Rectal smooth muscle tissue (tissue), 1 donor: ENCODE data around the gene ADAT1.

Experiments
- H3K27ac ChIP-seq: one replicate; pipeline ENCODE4 v1.7.0; 2013; ENCODE audit warnings: low read depth, low read length, inconsistent platforms
- H3K27me3 ChIP-seq: one replicate; pipeline ENCODE4 v1.7.0; 2013; ENCODE audit warnings: low read length; ENCODE audit not compliant: control insufficient read depth, insufficient read depth
- H3K36me3 ChIP-seq: one replicate; pipeline ENCODE4 v1.7.0; 2013; ENCODE audit warnings: low read length; ENCODE audit not compliant: control insufficient read depth, insufficient read depth
- H3K4me1 ChIP-seq: one replicate; pipeline ENCODE4 v1.7.0; 2013; ENCODE audit warnings: low read length; ENCODE audit not compliant: control insufficient read depth, insufficient read depth
- H3K4me3 ChIP-seq: one replicate; pipeline ENCODE4 v1.7.0; 2013; ENCODE audit warnings: low read length
- H3K9ac ChIP-seq: one replicate; pipeline ENCODE4 v1.7.0; 2013; ENCODE audit warnings: low read length

ADAT1 gene, protein sequence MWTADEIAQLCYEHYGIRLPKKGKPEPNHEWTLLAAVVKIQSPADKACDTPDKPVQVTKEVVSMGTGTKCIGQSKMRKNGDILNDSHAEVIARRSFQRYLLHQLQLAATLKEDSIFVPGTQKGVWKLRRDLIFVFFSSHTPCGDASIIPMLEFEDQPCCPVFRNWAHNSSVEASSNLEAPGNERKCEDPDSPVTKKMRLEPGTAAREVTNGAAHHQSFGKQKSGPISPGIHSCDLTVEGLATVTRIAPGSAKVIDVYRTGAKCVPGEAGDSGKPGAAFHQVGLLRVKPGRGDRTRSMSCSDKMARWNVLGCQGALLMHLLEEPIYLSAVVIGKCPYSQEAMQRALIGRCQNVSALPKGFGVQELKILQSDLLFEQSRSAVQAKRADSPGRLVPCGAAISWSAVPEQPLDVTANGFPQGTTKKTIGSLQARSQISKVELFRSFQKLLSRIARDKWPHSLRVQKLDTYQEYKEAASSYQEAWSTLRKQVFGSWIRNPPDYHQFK

DNA sequence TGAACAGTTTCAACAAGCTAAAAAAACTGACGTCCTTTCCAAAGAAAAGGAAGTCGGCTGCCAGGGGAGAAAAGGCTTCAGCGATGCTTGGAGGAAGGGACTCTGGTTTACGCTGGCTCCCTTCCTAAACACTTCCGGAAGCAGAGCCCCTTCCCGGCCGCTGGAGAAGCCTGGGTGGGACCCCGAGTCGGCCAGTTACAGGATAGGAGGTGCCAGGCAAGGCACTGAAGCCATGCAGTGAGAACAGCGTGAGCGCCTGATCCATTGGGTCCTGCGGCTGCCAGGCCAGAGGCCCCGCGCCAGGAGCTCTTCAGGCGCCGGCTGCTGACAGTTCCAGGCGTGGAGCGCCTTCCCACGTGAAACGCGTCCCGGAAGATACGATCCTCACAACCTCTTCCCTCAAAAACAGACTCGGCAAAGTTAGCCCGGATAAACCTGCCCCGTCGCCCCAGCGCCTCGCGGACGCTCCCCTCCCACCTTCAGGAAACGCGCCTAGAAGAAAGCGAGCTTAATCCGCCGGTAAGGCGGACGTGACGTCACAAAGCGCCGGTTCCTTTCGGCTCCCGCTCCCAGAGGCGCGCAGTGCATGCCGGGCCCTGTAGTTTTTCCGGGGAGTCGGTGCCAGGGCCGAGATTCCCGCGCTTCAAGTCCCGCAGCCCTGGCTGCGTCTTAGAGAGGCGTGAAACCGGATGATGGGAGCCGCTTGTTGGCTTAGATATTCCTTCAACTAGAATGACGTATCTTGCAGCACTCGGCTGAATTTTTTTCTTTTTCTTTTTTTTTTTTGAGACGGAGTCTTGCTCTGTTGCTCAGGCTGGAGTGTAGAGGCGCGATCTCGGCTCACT is at the start of gene ADAT1:
ADAT1 (minus strand) TSS at position 521 of the 845 bp plus-strand sequence. CDS start 2,482 bp downstream, outside the sequence.
- no peaks in the 10 kb centered on the region for H3K27me3 ChIP-seq
- H3K9ac ChIP-seq = peak within 1 kb of the TSS; percentile 90
- H3K27ac ChIP-seq = peak within 1 kb of the TSS; percentile 87
- peaks cover 11% of the 10 kb centered on the region for H3K4me1 ChIP-seq
- peak within 1 kb of the TSS; percentile 89 for H3K4me3 ChIP-seq
- H3K36me3 ChIP-seq = peaks cover 24% of the 10 kb centered on the region

DNA sequence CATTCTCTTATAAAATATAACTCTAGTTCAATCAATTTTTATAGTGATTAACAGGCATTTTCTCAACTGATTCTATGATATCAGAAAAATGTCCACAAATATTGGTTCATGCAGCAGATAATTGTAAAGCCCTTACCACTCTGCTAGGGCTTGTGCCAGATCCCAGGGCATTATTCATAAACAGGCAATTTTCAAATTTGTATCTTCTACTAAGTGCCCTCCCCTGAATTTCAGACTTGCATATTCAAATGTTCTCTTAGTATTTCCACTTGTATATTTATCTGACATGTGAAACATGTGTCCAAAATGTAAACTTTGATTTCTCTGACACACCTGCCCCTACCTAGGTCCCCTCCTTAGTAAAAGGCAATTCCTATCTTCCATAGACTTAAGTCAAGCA is 44.4 kb upstream of the ADAT1 start:
- H3K4me3 ChIP-seq = no peak overlapping the region
- H3K9ac ChIP-seq = no peak overlapping the region
- no peak overlapping the region for H3K27ac ChIP-seq
- no peaks in the 10 kb centered on the region for H3K4me1 ChIP-seq
- no peaks in the 10 kb centered on the region for H3K36me3 ChIP-seq
- H3K27me3 ChIP-seq = no peaks in the 10 kb centered on the region

DNA sequence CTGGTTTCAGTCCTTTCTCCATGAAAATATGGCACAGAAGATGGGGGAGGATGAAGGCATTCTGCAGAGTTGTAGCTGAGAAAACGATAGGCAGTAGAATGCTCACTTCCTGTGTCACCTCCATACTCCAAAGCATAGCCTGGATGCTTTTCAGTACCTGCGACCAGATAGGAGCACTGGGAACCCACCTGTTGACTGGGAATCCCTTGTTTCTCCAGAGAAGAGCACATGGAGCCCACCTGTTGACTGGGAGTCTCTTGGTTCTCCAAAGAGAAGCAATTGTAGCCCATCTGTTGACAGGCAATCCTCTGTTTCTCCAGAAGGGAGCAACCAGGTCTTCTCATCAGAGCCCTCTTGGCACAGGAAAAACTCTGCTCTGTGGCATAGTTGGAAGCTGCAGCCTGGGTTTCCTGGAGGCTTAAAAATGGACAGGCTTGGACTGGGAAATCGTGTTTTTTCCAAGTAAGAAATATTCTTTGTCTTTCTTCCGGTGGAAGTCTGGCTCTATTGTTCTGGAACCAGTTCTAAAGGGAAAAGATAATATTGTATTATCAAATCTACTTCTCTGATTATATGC is 37.7 kb upstream of the ADAT1 start:
- H3K9ac ChIP-seq = no peak overlapping the region
- no peak overlapping the region for H3K4me3 ChIP-seq
- no peaks in the 10 kb centered on the region for H3K27me3 ChIP-seq
- no peak overlapping the region for H3K27ac ChIP-seq
- no peaks in the 10 kb centered on the region for H3K4me1 ChIP-seq
- peaks cover 14% of the 10 kb centered on the region for H3K36me3 ChIP-seq

DNA sequence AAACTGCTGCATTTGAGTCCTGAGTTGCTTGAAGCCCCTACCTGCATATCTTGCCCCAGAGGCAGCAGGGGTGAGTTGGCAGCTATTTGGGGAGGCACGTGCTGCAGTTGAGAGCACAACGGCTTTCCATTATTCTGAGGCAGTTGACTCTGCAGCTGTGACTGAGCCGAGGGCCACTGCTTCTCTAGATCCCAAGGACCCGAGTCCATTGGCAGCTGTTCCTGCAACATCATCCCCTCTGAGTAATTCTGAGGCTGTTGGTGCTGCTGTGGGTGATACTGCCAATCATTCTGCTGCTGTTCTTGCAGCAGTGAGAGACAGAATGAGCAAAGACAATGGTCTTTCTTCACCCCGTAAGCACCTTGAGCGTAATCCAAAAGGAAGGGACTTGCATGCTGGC is 37.2 kb upstream of the ADAT1 start:
- no peak overlapping the region for H3K27ac ChIP-seq
- peaks cover 16% of the 10 kb centered on the region for H3K36me3 ChIP-seq

DNA sequence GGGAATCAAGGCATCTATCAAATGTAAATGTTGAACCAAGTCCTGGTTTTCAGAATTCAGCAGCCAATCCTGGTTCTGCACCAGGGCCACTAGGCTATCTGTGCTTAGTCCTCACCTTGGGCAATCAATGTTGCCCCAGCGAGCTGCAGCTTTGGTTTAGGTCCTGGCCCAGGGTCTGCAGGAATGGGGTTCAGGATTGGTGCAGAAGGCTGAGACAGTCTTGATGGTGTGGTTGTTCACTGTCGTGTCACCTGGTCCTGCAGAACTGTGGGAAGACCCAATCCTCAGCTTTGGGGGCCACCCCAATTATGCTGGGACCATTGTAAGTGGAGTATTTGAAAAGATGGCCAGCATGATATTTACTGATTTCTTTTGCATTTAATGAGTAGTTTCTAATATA is 35.1 kb upstream of the ADAT1 start:
- Histone ChIP-seq H3K27ac (no peak overlapping the region), H3K27me3 (no peaks in the 10 kb centered on the region), H3K9ac (no peak overlapping the region), H3K4me1 (no peaks in the 10 kb centered on the region), H3K36me3 (peaks cover 20% of the 10 kb centered on the region), H3K4me3 (no peak overlapping the region)

More for the DNA sequence above, 37.2 kb upstream of the ADAT1 start:
- no peaks in the 10 kb centered on the region for H3K27me3 ChIP-seq
- H3K4me3 ChIP-seq = no peak overlapping the region
- no peaks in the 10 kb centered on the region for H3K4me1 ChIP-seq
- no peak overlapping the region for H3K9ac ChIP-seq

DNA sequence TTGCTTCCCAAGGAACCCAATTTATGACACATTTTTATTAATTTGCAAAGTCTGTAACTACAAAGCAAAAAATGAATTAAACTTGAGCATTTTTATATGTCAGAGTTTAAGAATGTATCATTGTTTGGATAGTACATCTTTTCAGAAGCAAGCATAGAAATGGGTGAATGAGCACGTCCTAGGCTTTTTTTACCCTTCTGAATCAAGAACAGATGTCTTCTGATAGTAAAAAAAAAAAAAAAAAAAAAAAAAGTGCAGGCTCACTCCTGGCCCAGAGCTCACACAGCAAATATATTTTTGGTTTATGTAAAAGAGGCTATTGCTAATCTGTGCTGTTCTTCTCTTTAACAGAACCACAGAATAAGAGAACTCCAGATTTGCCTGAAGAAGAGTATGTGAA is 30.8 kb upstream of the ADAT1 start:
- no peak overlapping the region for H3K9ac ChIP-seq
- peaks cover 20% of the 10 kb centered on the region for H3K36me3 ChIP-seq
- H3K27ac ChIP-seq = no peak overlapping the region
- peaks cover 9% of the 10 kb centered on the region for H3K4me1 ChIP-seq
- H3K27me3 ChIP-seq = no peaks in the 10 kb centered on the region
- H3K4me3 ChIP-seq = no peak overlapping the region

DNA sequence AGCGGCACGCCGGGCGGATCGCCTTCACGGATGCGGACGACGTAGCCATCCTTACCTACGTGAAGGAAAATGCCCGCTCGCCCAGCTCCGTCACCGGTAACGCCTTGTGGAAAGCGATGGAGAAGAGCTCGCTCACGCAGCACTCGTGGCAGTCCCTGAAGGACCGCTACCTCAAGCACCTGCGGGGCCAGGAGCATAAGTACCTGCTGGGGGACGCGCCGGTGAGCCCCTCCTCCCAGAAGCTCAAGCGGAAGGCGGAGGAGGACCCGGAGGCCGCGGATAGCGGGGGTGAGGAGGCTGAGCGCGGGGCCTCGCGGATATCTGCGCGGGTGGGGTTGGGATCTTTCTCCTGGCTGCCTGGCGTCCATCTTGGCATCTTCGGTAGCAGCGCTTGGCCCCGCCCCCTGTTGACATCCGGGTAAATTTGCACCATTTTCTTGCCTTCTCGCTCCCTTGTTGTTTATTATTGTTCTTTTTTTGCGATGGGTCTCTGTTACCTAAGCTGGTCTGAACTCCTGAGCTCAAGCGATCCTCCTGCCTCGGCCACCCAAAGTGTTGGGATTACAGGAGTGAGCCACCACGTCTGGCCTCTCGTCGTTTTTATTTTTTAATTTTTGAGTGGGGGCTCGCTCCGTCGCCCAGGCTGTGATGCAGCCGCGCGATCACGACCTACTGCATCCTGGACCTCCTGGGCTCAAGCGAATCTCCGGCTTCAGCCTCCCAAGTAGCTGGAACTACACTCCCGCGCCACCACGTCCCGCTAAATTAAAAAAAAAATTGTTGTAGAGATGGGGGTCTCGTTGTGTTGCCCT is 25.4 kb upstream of the ADAT1 start:
- peak overlapping the region; percentile 96 for H3K27ac ChIP-seq
- no peaks in the 10 kb centered on the region for H3K27me3 ChIP-seq
- H3K4me1 ChIP-seq = peaks cover 15% of the 10 kb centered on the region
- peak overlapping the region; percentile 94 for H3K4me3 ChIP-seq
- H3K9ac ChIP-seq = peak overlapping the region; percentile 98
- H3K36me3 ChIP-seq = peaks cover 4% of the 10 kb centered on the region

DNA sequence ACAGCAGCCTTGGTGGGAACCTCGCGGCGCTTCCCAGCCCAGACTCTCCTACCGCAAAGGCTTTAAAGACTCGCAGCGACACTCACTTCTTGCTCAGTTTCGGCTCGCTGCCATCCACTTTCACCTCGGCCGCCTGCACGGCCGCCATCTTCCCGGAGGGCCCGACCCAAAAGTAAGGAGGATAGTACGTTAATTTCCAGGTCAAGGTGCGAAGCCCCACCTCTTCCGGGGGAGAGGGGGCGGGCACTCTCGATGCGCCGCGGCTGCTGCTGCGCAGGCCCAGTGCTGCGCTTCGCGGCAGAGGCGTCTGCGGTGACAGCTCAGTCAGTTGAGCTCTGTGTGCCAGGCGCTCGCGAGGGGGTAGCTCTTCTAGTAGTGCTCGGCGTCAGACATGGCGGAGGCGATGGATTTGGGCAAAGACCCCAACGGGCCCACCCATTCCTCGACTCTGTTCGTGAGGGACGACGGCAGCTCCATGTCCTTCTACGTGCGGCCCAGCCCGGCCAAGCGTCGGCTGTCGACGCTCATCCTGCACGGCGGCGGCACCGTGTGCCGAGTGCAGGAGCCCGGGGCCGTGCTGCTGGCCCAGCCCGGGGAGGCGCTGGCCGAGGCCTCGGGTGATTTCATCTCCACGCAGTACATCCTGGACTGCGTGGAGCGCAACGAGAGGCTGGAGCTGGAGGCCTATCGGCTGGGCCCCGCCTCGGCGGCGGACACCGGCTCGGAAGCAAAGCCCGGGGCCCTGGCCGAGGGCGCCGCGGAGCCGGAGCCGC is 24.6 kb upstream of the ADAT1 start, which contains the start of the genes KARS1 and TERF2IP:
KARS1 (minus strand) TSS at position 174 of the 773 bp plus-strand sequence; CDS start at position 148, 26 bp downstream.
TERF2IP (plus strand) TSS at position 282 of the 773 bp plus-strand sequence; CDS start at position 392, 110 bp downstream.
- Histone ChIP-seq H3K36me3 (peaks cover 4% of the 10 kb centered on the region), H3K27ac (peak within 1 kb of the TSS; percentile 96), H3K27me3 (no peaks in the 10 kb centered on the region), H3K4me3 (peak within 1 kb of the TSS; percentile 94), H3K9ac (peak within 1 kb of the TSS; percentile 98), H3K4me1 (peaks cover 15% of the 10 kb centered on the region)

DNA sequence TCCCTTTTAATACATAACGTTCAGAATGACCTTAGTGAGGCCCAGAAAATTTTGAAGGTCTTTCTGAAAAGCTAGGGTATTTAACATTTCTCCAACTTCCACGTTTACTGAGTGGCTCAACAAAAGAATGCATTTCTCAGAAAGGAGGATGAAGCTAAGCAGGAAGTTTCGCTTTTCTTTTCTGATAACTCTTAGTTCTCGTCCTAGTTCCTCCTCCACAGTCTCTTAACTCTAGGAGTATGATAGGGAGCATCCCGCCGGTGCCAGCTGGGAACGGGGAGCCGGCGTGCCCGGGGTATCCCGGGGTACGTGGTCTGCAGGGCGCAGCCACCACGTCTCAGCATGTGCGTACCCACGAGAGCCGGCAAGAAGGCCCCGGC is 24.0 kb upstream of the ADAT1 start:
- H3K4me1 ChIP-seq = peaks cover 13% of the 10 kb centered on the region

DNA sequence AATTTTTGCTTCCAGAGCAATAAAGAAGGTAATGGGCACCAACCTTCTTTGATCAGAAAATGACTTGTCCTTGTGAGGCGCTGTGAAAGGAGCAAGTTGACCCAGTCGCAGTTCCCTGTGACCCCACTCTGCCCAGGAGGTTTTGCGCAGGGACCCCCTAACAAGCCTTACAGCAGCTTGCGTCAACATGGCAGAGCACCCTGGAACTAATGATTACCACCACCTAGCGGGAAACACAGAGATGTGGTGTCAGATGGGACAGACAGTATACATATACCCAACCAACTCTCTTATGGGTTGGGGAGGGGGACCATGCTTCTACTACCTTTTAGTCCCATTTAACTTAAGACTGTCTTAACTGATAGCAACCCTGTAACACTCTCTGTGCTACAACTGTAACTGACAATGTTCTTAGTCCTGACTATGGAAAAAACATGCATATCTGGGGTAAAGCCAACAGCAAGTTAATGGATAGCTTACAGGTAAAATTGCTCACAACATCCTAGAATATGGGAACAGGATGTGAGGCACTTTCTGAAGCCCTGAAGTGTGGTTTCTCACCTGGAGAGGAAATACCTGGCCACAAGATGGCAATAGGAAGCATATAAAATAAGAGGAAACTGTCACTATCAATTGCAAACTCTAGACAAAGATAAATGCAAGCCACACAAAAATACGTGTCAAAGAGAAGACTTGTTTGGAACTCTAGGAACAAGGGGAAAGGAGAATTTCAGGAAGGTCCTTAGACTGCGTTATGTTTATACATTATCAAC is 21.3 kb upstream of the ADAT1 start:
- H3K27ac ChIP-seq = no peak overlapping the region
- H3K4me3 ChIP-seq = no peak overlapping the region
- H3K9ac ChIP-seq = no peak overlapping the region
- H3K4me1 ChIP-seq = peaks cover 5% of the 10 kb centered on the region
- no peaks in the 10 kb centered on the region for H3K27me3 ChIP-seq
- peaks cover 11% of the 10 kb centered on the region for H3K36me3 ChIP-seq

More for the DNA sequence above, 24.0 kb upstream of the ADAT1 start:
- peak overlapping the region; percentile 87 for H3K9ac ChIP-seq
- no peaks in the 10 kb centered on the region for H3K27me3 ChIP-seq
- H3K4me3 ChIP-seq = peak overlapping the region; percentile 94
- peak overlapping the region; percentile 96 for H3K27ac ChIP-seq
- H3K36me3 ChIP-seq = peaks cover 4% of the 10 kb centered on the region
